Activated naive CD4-positive, alpha-beta T cell (primary cell): ENCODE results near the gene PADI2.

Experiments
- DNase-seq, 4 experiments: peaks; one replicate each; lab custom pipeline; 2025; lab: John Stamatoyannopoulos, UW

Gene PADI2

GRCh38 chr1:17055801-17056200 lies 63.5 kb downstream of the PADI2 start:
- no peak for DNase-seq

GRCh38 chr1:17053685-17054410 lies 65.4 kb downstream of the PADI2 start, which contains the start of gene SDHB:
Gene SDHB (minus strand): TSS chr1:17054032. CDS start chr1:17054019, 13 bp downstream.
- peak; percentile 95 to 99 (median 98) for DNase-seq

GRCh38 chr1:17053086-17053684 lies 66.1 kb downstream of the PADI2 start:
- no peak for DNase-seq

- DNase-seq, result no peak
These were observed 66.6 kb downstream of the PADI2 start for GRCh38 chr1:17052641-17053040.

GRCh38 chr1:17052038-17052437 lies 67.2 kb downstream of the PADI2 start:
- DNase-seq, result no peak

- DNase-seq, result no peak
These were observed 71.3 kb downstream of the PADI2 start for GRCh38 chr1:17047924-17048323.

GRCh38 chr1:17046334-17046657 lies 73.0 kb downstream of the PADI2 start:
- no peak for DNase-seq

GRCh38 chr1:17045634-17046333 lies 73.5 kb downstream of the PADI2 start:
- DNase-seq, result no peak

- DNase-seq, result no peak
These were observed 74.1 kb downstream of the PADI2 start for GRCh38 chr1:17045150-17045549.

- no peak for DNase-seq
These were observed 75.6 kb downstream of the PADI2 start for GRCh38 chr1:17043676-17044075.

- DNase-seq, result no peak
These were observed 79.1 kb downstream of the PADI2 start for GRCh38 chr1:17040135-17040534.

- no peak for DNase-seq
These were observed 79.7 kb downstream of the PADI2 start for GRCh38 chr1:17039522-17039921.

- no peak for DNase-seq
These were observed 85.8 kb downstream of the PADI2 start for GRCh38 chr1:17033481-17033880.

- DNase-seq, result no peak
These were observed 86.5 kb downstream of the PADI2 start for GRCh38 chr1:17032741-17033140.

- no peak for DNase-seq
These were observed 87.8 kb downstream of the PADI2 start for GRCh38 chr1:17031436-17031835.

- no peak for DNase-seq
These were observed 89.0 kb downstream of the PADI2 start for GRCh38 chr1:17030206-17030605.

GRCh38 chr1:17028662-17029188 lies 90.5 kb downstream of the PADI2 start:
- DNase-seq, result no peak

GRCh38 chr1:17027900-17028299 lies 91.4 kb downstream of the PADI2 start:
- DNase-seq, result no peak

- no peak for DNase-seq
These were observed 91.8 kb downstream of the PADI2 start for GRCh38 chr1:17027403-17027802.

- no peak for DNase-seq
These were observed 94.5 kb downstream of the PADI2 start for GRCh38 chr1:17024721-17025120.

- no peak for DNase-seq
These were observed 95.7 kb downstream of the PADI2 start for GRCh38 chr1:17023573-17023972.

GRCh38 chr1:17023102-17023501 lies 96.1 kb downstream of the PADI2 start:
- no peak for DNase-seq

GRCh38 chr1:17021896-17022295 lies 97.4 kb downstream of the PADI2 start:
- no peak for DNase-seq
